GM20000 (cell line): ENCODE data around the gene KMT5C.

Source experiments
- DNase-seq: peaks from one replicate; pipeline ENCODE4 v3.0.0; 2012; ENCODE audit warnings: low spot score
- TF ChIP-seq, protein P1 (sequence below): IDR thresholded peaks from 2 replicates; pipeline ENCODE4 v1.5.1; 2012; ENCODE audit warnings: mild to moderate bottlenecking, control low read depth; ENCODE audit errors: extremely low read depth, missing control alignments

Gene KMT5C

GRCh38 chr19:55358493-55358892 is 18.8 kb downstream of the KMT5C start:
- no peak for DNase-seq
- TF ChIP-seq, protein P1, sequence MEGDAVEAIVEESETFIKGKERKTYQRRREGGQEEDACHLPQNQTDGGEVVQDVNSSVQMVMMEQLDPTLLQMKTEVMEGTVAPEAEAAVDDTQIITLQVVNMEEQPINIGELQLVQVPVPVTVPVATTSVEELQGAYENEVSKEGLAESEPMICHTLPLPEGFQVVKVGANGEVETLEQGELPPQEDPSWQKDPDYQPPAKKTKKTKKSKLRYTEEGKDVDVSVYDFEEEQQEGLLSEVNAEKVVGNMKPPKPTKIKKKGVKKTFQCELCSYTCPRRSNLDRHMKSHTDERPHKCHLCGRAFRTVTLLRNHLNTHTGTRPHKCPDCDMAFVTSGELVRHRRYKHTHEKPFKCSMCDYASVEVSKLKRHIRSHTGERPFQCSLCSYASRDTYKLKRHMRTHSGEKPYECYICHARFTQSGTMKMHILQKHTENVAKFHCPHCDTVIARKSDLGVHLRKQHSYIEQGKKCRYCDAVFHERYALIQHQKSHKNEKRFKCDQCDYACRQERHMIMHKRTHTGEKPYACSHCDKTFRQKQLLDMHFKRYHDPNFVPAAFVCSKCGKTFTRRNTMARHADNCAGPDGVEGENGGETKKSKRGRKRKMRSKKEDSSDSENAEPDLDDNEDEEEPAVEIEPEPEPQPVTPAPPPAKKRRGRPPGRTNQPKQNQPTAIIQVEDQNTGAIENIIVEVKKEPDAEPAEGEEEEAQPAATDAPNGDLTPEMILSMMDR = no peak

DNA sequence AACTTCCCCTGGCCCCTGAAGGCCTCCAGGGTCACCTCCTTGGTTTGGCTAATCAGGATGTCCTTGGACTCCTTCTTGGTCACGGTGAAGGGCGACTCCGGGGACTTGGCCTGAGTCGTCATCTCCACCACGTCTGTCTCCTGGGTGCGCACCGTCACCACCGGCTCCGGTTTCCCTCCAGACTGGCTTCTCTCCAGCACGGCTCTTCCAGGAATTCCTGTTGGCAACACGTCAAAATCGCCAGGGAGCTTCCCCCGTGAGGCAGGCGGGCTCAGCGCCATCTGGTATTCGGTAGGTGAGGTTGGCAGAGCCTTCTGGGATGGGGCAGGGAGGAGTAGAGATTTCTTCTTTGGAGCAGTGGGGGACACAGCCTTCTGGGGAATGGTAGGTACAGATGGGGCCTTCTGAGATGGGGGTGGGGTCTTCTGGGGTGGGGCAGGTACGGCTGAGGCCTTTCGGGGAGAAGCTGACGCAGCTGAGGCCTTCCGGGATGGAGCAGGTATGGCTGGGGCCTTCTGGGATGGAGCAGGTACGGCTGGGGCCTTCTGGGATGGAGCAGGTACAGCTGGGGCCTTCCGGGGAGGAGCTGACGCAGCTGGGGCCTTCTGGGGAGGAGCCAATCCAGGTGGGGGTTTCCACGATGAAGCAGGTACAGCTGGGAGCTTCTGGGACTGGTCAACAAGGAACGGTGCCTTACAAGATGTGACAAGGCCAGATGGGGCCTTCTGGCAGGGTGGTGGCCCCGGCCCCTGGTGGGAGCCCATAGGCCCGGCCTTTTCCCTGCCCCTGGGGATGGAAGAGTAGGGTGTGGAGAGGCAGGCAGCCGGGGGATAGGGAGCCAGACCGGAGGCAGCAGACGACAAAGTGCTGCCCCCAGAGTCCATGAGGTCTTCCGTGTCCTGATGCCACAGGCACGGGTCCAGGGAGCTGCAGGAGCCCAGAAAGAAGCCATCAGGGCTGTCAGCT is 19.6 kb downstream of the KMT5C start:
- TF ChIP-seq, protein P1 = no peak
- no peak for DNase-seq

DNA sequence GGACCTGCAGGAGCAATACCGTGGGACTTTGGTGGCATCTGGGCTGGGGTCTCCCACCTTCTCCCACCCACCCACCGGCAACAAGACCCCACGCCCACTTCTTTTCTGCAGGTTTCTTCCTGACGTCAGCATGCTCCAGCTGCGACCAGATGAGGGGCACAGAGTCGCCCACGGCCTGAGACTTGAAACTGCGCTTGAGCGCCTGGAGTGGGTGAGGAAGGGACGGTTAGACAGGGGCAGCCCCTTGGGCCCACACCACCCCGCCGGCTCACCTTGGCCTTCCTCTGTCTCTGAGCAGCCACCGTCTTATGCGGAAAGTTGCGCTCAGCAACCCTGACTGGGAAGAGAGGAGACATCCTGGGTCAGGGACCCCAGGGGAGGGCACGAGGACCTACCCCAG is 21.2 kb downstream of the KMT5C start:
- TF ChIP-seq, protein P1 = no peak
- DNase-seq = no peak

GRCh38 chr19:55362174-55362989 is 22.7 kb downstream of the KMT5C start:
- TF ChIP-seq, protein P1 = no peak
- DNase-seq = no peak

DNA sequence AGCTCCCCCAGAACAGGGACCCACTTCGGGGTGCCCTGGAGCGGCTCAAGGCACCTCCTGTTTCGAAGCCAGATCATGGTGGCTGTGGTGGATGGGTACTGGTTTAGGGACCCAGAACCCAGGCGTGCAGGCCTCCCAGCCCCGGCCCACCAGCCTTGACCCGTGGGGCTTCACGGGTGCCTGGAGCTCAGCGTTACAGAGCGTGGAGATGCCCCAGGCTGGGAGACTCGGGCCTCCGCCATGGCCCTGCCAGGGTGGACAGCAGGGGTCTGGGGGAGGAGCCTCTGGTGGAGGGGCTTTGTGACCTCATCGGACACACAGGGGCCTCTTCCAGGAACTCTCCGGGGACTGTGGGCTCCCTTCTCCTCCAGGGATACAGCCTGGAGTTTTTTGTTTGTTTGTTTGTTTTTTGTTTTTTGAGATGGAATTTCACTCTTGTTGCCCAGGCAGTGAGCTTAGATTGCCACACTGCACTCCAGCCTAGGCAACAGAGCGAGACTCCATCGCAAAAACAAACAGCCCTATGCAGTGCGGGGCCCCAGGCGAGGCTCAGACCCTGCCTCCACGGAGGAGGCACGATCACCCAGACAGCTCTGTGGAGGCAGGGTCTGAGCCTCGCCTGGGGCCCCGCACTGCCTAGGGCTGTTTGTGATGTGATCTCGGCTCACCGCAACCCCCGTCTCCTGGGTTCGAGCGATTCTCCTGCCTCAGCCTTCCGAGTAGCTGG is 23.5 kb downstream of the KMT5C start, which contains the start of gene GARIN5B:
Gene GARIN5B (minus strand): TSS at position 271 of the 727 bp plus-strand sequence. CDS start 194 bp downstream, at position 77.
- TF ChIP-seq, protein P1 = no peak

DNA sequence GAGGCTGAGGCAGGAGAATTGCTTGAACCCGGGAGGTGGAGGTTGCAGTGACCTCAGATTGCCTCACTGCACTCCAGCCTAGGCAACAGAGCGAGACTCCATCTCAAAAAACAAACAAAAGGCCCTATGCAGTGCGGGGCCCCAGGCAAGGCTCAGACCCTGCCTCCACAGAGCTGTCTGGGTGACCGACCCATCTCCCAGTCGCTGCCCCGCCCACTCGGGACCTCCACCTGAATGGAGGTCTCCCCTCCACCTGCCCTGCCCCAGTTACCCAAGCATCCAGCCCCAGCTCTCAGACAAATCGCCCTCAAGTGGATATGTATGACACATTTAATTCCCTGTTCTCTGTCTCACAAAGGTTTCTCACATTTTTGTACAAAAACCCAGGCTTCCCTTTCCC is 25.6 kb downstream of the KMT5C start:
- TF ChIP-seq, protein P1 = no peak

More for the DNA sequence above, 23.5 kb downstream of the KMT5C start, which contains the start of gene GARIN5B:
- DNase-seq = no peak

More for the DNA sequence above, 25.6 kb downstream of the KMT5C start:
- no peak for DNase-seq
